Keratinocyte (primary cell): ENCODE data around the gene SFXN1.

Experiments used
- CTCF ChIP-seq, 3 experiments: IDR thresholded peaks in 1 of 3; conservative IDR thresholded peaks in 1 of 3; optimal IDR thresholded peaks in 1 of 3; 2 replicates in 2 of 3; 3 replicates in 1 of 3; pipeline versions ENCODE3 to v1.5.1; 2011; ENCODE audit warnings: low read length in 3 of 3, mild to moderate bottlenecking in 3 of 3, moderate library complexity in 2 of 3, control low read depth in 1 of 3, inconsistent platforms in 1 of 3; ENCODE audit not compliant: insufficient read depth in 2 of 3; ENCODE audit errors: extremely low read depth in 1 of 3
- EZH2 ChIP-seq: IDR thresholded peaks from one replicate; pipeline ENCODE4 v1.6.1; 2012; ENCODE audit warnings: inconsistent platforms, mild to moderate bottlenecking, low read length, moderate library complexity

- no peak for TF ChIP-seq CTCF (optimal IDR thresholded peaks at IDR 0.05 in 1 of 3, IDR thresholded peaks at IDR 0.05 in 1 of 3, conservative IDR thresholded peaks at IDR 0.05 in 1 of 3; ENCODE audit: extremely low read depth in 1 of 3, insufficient read depth in 2 of 3, low read length in 3 of 3)
- no peak for TF ChIP-seq EZH2
These were observed 40.0 kb upstream of the SFXN1 start for GRCh38 chr5:175438234-175438857.
